GM23338 (cell line): Measurements from ENCODE around the gene PRKX. TPM values are rescaled to one million over a fixed set of nuclear protein-coding genes. Genes with fewer than 3 reads are reported as not detected.

Experiments used
- ATAC-seq: fragments of 200-7000 bp; cut with Tn5 transposase; 3 replicates; pipeline ENCODE4 v1.9.1; 2020
- DNase-seq: peaks from one replicate; pipeline ENCODE4 v3.0.0-alpha.2; 2015; ENCODE audit warnings: low spot score
- H2AFZ ChIP-seq: fragments of 200-600 bp; sonication (generic); 2 replicates; pipeline ENCODE4 v1.8.0; 2016; ENCODE audit warnings: antibody characterized with exemption, mild to moderate bottlenecking, moderate library complexity
- H3F3A ChIP-seq: fragments of 200-600 bp; sonication (generic); replicated peaks from 2 replicates; pipeline ENCODE4 v1.8.0; 2017; ENCODE audit warnings: antibody characterized with exemption, mixed run types, low read depth
- H3K27ac ChIP-seq: fragments of 200-600 bp; sonication (generic); 2 replicates; pipeline ENCODE4 v1.6.1; 2016; ENCODE audit warnings: low read depth
- H3K27me3 ChIP-seq: fragments of 200-600 bp; sonication (generic); 2 replicates; pipeline ENCODE4 v1.8.0; 2016; ENCODE audit warnings: mild to moderate bottlenecking, mixed run types, moderate library complexity; ENCODE audit not compliant: insufficient read depth
- H3K36me3 ChIP-seq: fragments of 200-600 bp; sonication (generic); 2 replicates; pipeline ENCODE4 v1.8.0; 2016; ENCODE audit warnings: mild to moderate bottlenecking; ENCODE audit not compliant: insufficient read depth
- H3K4me1 ChIP-seq: fragments of 200-600 bp; sonication (generic); 2 replicates; pipeline ENCODE4 v1.8.0; 2016; ENCODE audit warnings: mild to moderate bottlenecking, moderate library complexity; ENCODE audit not compliant: insufficient read depth
- H3K4me2 ChIP-seq: fragments of 200-600 bp; sonication (generic); 2 replicates; pipeline ENCODE4 v1.7.1; 2017; ENCODE audit warnings: mixed run types
- H3K4me3 ChIP-seq: fragments of 200-600 bp; sonication (generic); 2 replicates; pipeline ENCODE4 v1.6.1; 2016; ENCODE audit warnings: mixed run types
- H3K79me2 ChIP-seq: fragments of 200-600 bp; sonication (generic); replicated peaks from 2 replicates; pipeline ENCODE4 v1.8.0; 2017; ENCODE audit warnings: mild to moderate bottlenecking; ENCODE audit not compliant: insufficient read depth
- H3K9me2 ChIP-seq: fragments of 200-600 bp; sonication (generic); 2 replicates; pipeline ENCODE4 v1.8.0; 2017; ENCODE audit not compliant: insufficient read depth
- H4K20me1 ChIP-seq: fragments of 200-600 bp; sonication (generic); replicated peaks from 2 replicates; pipeline ENCODE4 v1.8.0; 2017; ENCODE audit warnings: mild to moderate bottlenecking; ENCODE audit not compliant: insufficient read depth
- H3K27ac Mint-ChIP-seq: 2 replicates; pipeline ENCODE4 v1.8.0; 2020; ENCODE audit warnings: inconsistent platforms, mild to moderate bottlenecking, moderate library complexity, mixed read lengths
- H3K27me3 Mint-ChIP-seq: 3 replicates; pipeline ENCODE4 v1.8.0; 2022; ENCODE audit warnings: low read depth, mild to moderate bottlenecking, moderate library complexity, mixed read lengths, inconsistent platforms; ENCODE audit not compliant: insufficient read depth, poor library complexity
- H3K36me3 Mint-ChIP-seq: 3 replicates; pipeline ENCODE4 v1.8.0; 2021; ENCODE audit warnings: low read depth, mild to moderate bottlenecking, inconsistent platforms, moderate library complexity, mixed read lengths
- H3K4me1 Mint-ChIP-seq: 3 replicates; pipeline ENCODE4 v1.8.0; 2020; ENCODE audit warnings: mild to moderate bottlenecking, inconsistent platforms, mixed read lengths
- H3K4me3 Mint-ChIP-seq: 3 replicates; pipeline ENCODE4 v1.8.0; 2021; ENCODE audit warnings: moderate library complexity, mild to moderate bottlenecking, inconsistent platforms, mixed read lengths
- H3K9me3 Mint-ChIP-seq: 3 replicates; pipeline ENCODE4 v1.8.0; 2020; ENCODE audit warnings: moderate library complexity, mild to moderate bottlenecking, inconsistent platforms, mixed read lengths
- CREB1 ChIP-seq: fragments of 250-450 bp; sonication (Bioruptor Pico); IDR thresholded peaks from 2 replicates; pipeline ENCODE4 v1.5.0; 2020; ENCODE audit warnings: low read depth, mild to moderate bottlenecking, moderate library complexity
- CTCF ChIP-seq, 2 experiments: fragments of 200-600 bp in 1 of 2; sonication (generic) in 1 of 2; conservative IDR thresholded peaks; 2 replicates each; pipeline versions ENCODE4 v1.5.1 to v1.6.1; 2016 to 2017; ENCODE audit warnings: antibody characterized with exemption in 2 of 2, low read depth in 2 of 2, mild to moderate bottlenecking in 2 of 2, moderate library complexity in 1 of 2
- ETS1 ChIP-seq: IDR thresholded peaks from 2 replicates; pipeline ENCODE4 v1.6.1; 2016; ENCODE audit warnings: antibody characterized with exemption
- EZH2 ChIP-seq: fragments of 200-600 bp; sonication (generic); IDR thresholded peaks from one replicate; pipeline ENCODE4 v1.8.0; 2017; ENCODE audit warnings: antibody characterized with exemption, mild to moderate bottlenecking, low read depth; ENCODE audit not compliant: unreplicated experiment
- EZH2phosphoT487 ChIP-seq: fragments of 200-600 bp; sonication (generic); IDR thresholded peaks from one replicate; pipeline ENCODE4 v1.8.1; 2018; ENCODE audit warnings: antibody characterized with exemption; ENCODE audit not compliant: unreplicated experiment
- JUNB ChIP-seq: IDR thresholded peaks from one replicate; pipeline ENCODE4 v1.6.1; 2016; ENCODE audit warnings: antibody characterized with exemption; ENCODE audit not compliant: unreplicated experiment
- NANOG ChIP-seq: IDR thresholded peaks from 2 replicates; pipeline ENCODE4 v1.6.1; 2016; ENCODE audit warnings: antibody characterized with exemption, borderline replicate concordance
- POLR2AphosphoS5 ChIP-seq: IDR thresholded peaks from 2 replicates; pipeline ENCODE4 v1.6.1; 2016; ENCODE audit warnings: antibody characterized with exemption, low read depth
- REST ChIP-seq: IDR thresholded peaks from one replicate; pipeline ENCODE4 v1.6.1; 2018; ENCODE audit warnings: antibody characterized with exemption; ENCODE audit not compliant: unreplicated experiment
- STAT1 ChIP-seq: IDR thresholded peaks from one replicate; pipeline ENCODE4 v1.6.1; 2016; ENCODE audit warnings: antibody characterized with exemption; ENCODE audit not compliant: unreplicated experiment
- ZNF114 ChIP-seq: fragments of 250-450 bp; sonication (Bioruptor Pico); IDR thresholded peaks from 2 replicates; pipeline ENCODE4 v1.5.0; 2020; ENCODE audit warnings: mild to moderate bottlenecking, moderate library complexity
- ZNF331 ChIP-seq: fragments of 250-450 bp; sonication (Bioruptor Pico); IDR thresholded peaks from 2 replicates; pipeline ENCODE4 v1.5.0; 2020; ENCODE audit warnings: low read depth, mild to moderate bottlenecking, moderate library complexity
- ZNF462 ChIP-seq: fragments of 250-450 bp; sonication (Bioruptor Pico); IDR thresholded peaks from 2 replicates; pipeline ENCODE4 v1.5.0; 2020; ENCODE audit warnings: mild to moderate bottlenecking, moderate library complexity
- polyA plus RNA-seq: library from polyadenylated mRNA; unstranded; fragments of >200 nt; fragmentation: Nextera tagmentation; extraction: Ambion mirVana; gene quantifications from 2 replicates; pipeline ENCODE4 v1.2.1, GENCODE V29; 2016
- total RNA-seq: library from RNA; depleted of rRNA; stranded (reverse); fragments of >200 nt; shearing (Covaris generic); gene quantifications from 2 replicates; pipeline ENCODE4 v1.2.3, GENCODE V29; 2014

PRKX gene
- total and polyA plus RNA-seq, 2 experiments from 2014 or later: 12.9 to 43.5 TPM

GRCh38 chrX:3728454-3728853 is 15.0 kb upstream of the PRKX start:
- Histone ChIP-seq H3K4me2 (no peak overlapping the region), H3K27me3 (no peaks in the 10 kb centered on the region), H3K79me2 (no peaks in the 10 kb centered on the region), H3K9me2 (no peaks in the 10 kb centered on the region), H3K27ac (no peak overlapping the region), H3K4me3 (no peak overlapping the region), H3F3A (no peaks in the 10 kb centered on the region), H3K36me3 (no peaks in the 10 kb centered on the region), H2AFZ (no peak overlapping the region), H3K4me1 (no peaks in the 10 kb centered on the region), H4K20me1 (no peaks in the 10 kb centered on the region)
- Mint-ChIP-seq H3K27me3 (no peaks in the 10 kb centered on the region), H3K36me3 (no peaks in the 10 kb centered on the region), H3K4me1 (no peaks in the 10 kb centered on the region), H3K9me3 (no peaks in the 10 kb centered on the region), H3K4me3 (no peak overlapping the region), H3K27ac (no peak overlapping the region)
- TF ChIP-seq ZNF462 (CRISPR knock-in tag) (no peak), STAT1 (no peak), NANOG (no peak), REST (no peak), POLR2AphosphoS5 (no peak), ETS1 (no peak), EZH2 (no peak), JUNB (no peak), ZNF114 (no peak), EZH2phosphoT487 (no peak), CTCF (conservative IDR thresholded peaks at IDR 0.05; ENCODE audit: low read depth in 2 of 2) (no peak), CREB1 (CRISPR knock-in tag) (no peak), ZNF331 (CRISPR knock-in tag) (no peak)
- DNase-seq: no peak
- ATAC-seq: no peak
